ENCODE results near the gene ASXL1.

Gene ASXL1

GRCh38 chr20:32411955-32412706, 54.0 kb downstream of the ASXL1 start:
- DNase-seq, result no peak

GRCh38 chr20:32415494-32415893, 57.4 kb downstream of the ASXL1 start:
- no peak for DNase-seq

- DNase-seq, result no peak
Observed at GRCh38 chr20:32416206-32416605, 58.1 kb downstream of the ASXL1 start.

GRCh38 chr20:32418376-32418775, 60.2 kb downstream of the ASXL1 start:
- DNase-seq, result no peak

GRCh38 chr20:32421290-32421689, 63.2 kb downstream of the ASXL1 start:
- no peak for DNase-seq

- no peak for DNase-seq
Observed at GRCh38 chr20:32427996-32428395, 69.9 kb downstream of the ASXL1 start.

- DNase-seq, result no peak
Observed at GRCh38 chr20:32429343-32429742, 71.2 kb downstream of the ASXL1 start.

GRCh38 chr20:32429745-32430360, 71.7 kb downstream of the ASXL1 start:
- DNase-seq, result no peak

GRCh38 chr20:32431457-32431856, 73.3 kb downstream of the ASXL1 start:
- no peak for DNase-seq

- no peak for DNase-seq
Observed at GRCh38 chr20:32432277-32432676, 74.1 kb downstream of the ASXL1 start.

- no peak for DNase-seq
Observed at GRCh38 chr20:32433311-32434021, 75.3 kb downstream of the ASXL1 start.

GRCh38 chr20:32434434-32434833, 76.3 kb downstream of the ASXL1 start:
- DNase-seq, result no peak

- no peak for DNase-seq
Observed at GRCh38 chr20:32435449-32436107, 77.4 kb downstream of the ASXL1 start.

- DNase-seq, result no peak
Observed at GRCh38 chr20:32436142-32436861, 78.2 kb downstream of the ASXL1 start.

- no peak for DNase-seq
Observed at GRCh38 chr20:32436968-32437367, 78.8 kb downstream of the ASXL1 start.

- DNase-seq, result no peak
Observed at GRCh38 chr20:32437391-32438074, 79.4 kb downstream of the ASXL1 start.

GRCh38 chr20:32438331-32438858, 80.3 kb downstream of the ASXL1 start:
- no peak for DNase-seq

- no peak for DNase-seq
Observed at GRCh38 chr20:32439132-32439829, 81.2 kb downstream of the ASXL1 start.

GRCh38 chr20:32440069-32440757, 82.1 kb downstream of the ASXL1 start:
- no peak for DNase-seq

GRCh38 chr20:32440758-32441078, 82.6 kb downstream of the ASXL1 start:
- DNase-seq, result no peak

GRCh38 chr20:32441638-32442037, 83.5 kb downstream of the ASXL1 start:
- DNase-seq, result no peak
